Measurements from ENCODE around the gene GAREM1. TPM values are rescaled to one million over a fixed set of nuclear protein-coding genes. Genes with fewer than 3 reads are reported as not detected.

Gene GAREM1
- total RNA-seq, 1 donor from 2014 or later, result 8.7 TPM

- peak overlapping the region; percentile 24 for H3K4me3 Mint-ChIP-seq (ENCODE audit: unreplicated experiment)
- TF ChIP-seq CTCF (IDR thresholded peaks at IDR 0.05; ENCODE audit: partially characterized antibody, unreplicated experiment), result no peak
- H3K27ac Mint-ChIP-seq (ENCODE audit: unreplicated experiment), result peak overlapping the region; percentile 86
- H3K4me1 Mint-ChIP-seq (ENCODE audit: low read depth, unreplicated experiment), result peaks cover 45% of the 10 kb centered on the region
- H3K27me3 Mint-ChIP-seq (ENCODE audit: unreplicated experiment), result peaks cover 3% of the 10 kb centered on the region
- H3K9me3 Mint-ChIP-seq (ENCODE audit: unreplicated experiment), result peaks cover 10% of the 10 kb centered on the region
- DNase-seq, result peak; percentile 73
- H3K36me3 Mint-ChIP-seq (ENCODE audit: unreplicated experiment), result no peaks in the 10 kb centered on the region
These were observed 32.5 kb downstream of the GAREM1 start for GRCh38 chr18:32438173-32438572.

- H3K9me3 Mint-ChIP-seq (ENCODE audit: unreplicated experiment), result peaks cover 10% of the 10 kb centered on the region
- H3K4me1 Mint-ChIP-seq (ENCODE audit: low read depth, unreplicated experiment), result peaks cover 49% of the 10 kb centered on the region
- peak overlapping the region; percentile 8 for H3K4me3 Mint-ChIP-seq (ENCODE audit: unreplicated experiment)
- H3K27ac Mint-ChIP-seq (ENCODE audit: unreplicated experiment), result peak overlapping the region; percentile 9
- H3K36me3 Mint-ChIP-seq (ENCODE audit: unreplicated experiment), result no peaks in the 10 kb centered on the region
- no peak for TF ChIP-seq CTCF (IDR thresholded peaks at IDR 0.05; ENCODE audit: partially characterized antibody, unreplicated experiment)
- peaks cover 3% of the 10 kb centered on the region for H3K27me3 Mint-ChIP-seq (ENCODE audit: unreplicated experiment)
- DNase-seq, result no peak
These were observed 33.4 kb downstream of the GAREM1 start for GRCh38 chr18:32437100-32437834.

- H3K27ac Mint-ChIP-seq (ENCODE audit: unreplicated experiment), result no peak overlapping the region
- H3K9me3 Mint-ChIP-seq (ENCODE audit: unreplicated experiment), result peaks cover 13% of the 10 kb centered on the region
- no peak overlapping the region for H3K4me3 Mint-ChIP-seq (ENCODE audit: unreplicated experiment)
- no peaks in the 10 kb centered on the region for H3K36me3 Mint-ChIP-seq (ENCODE audit: unreplicated experiment)
- TF ChIP-seq CTCF (IDR thresholded peaks at IDR 0.05; ENCODE audit: partially characterized antibody, unreplicated experiment), result no peak
- no peak for DNase-seq
- peaks cover 3% of the 10 kb centered on the region for H3K27me3 Mint-ChIP-seq (ENCODE audit: unreplicated experiment)
- H3K4me1 Mint-ChIP-seq (ENCODE audit: low read depth, unreplicated experiment), result peaks cover 42% of the 10 kb centered on the region
These were observed 34.8 kb downstream of the GAREM1 start for GRCh38 chr18:32435631-32436500.

GRCh38 chr18:32431753-32432152 lies 38.9 kb downstream of the GAREM1 start:
- no peak overlapping the region for H3K27ac Mint-ChIP-seq (ENCODE audit: unreplicated experiment)

More at GRCh38 chr18:32431753-32432152, 38.9 kb downstream of the GAREM1 start:
- Mint-ChIP-seq H3K4me1 (ENCODE audit: low read depth, unreplicated experiment) (peaks cover 11% of the 10 kb centered on the region), H3K27me3 (ENCODE audit: unreplicated experiment) (no peaks in the 10 kb centered on the region), H3K36me3 (ENCODE audit: unreplicated experiment) (no peaks in the 10 kb centered on the region), H3K9me3 (ENCODE audit: unreplicated experiment) (peaks cover 5% of the 10 kb centered on the region), H3K4me3 (ENCODE audit: unreplicated experiment) (no peak overlapping the region)
- no peak for TF ChIP-seq CTCF (IDR thresholded peaks at IDR 0.05; ENCODE audit: partially characterized antibody, unreplicated experiment)
- no peak for DNase-seq

Data from glutamatergic neuron (in vitro differentiated cells).